Left ventricle myocardium superior (tissue), 1 donor: ENCODE measurements around the gene GAMT. TPM values are rescaled to one million over a fixed set of nuclear protein-coding genes. Genes with fewer than 3 reads are reported as not detected.

ENCODE experiments used
- ATAC-seq: fragments of 200-7000 bp; cut with Tn5 transposase; one replicate; pipeline ENCODE4 v1.9.1; 2020; ENCODE audit warnings: mild to moderate bottlenecking, moderate library complexity
- DNase-seq: peaks from one replicate; pipeline ENCODE4 v3.0.0-alpha.2; 2020
- intact Hi-C: fragments of 100-400 bp; cut with micrococcal nuclease; formaldehyde crosslinking; loops from one replicate; pipeline ENCODE4 v1.11.0; 2022
- total RNA-seq: library from RNA; stranded (reverse); fragmentation: NEBNext Ultra II Directional; extraction: Animal tissue kit (Norgen Biotek cat#: 25700); gene quantifications from one replicate; pipeline ENCODE4 v1.2.1, GENCODE V29; 2021
- donor health status: DM: no; HTN: yes; CAD: no; lungs with severe emphysema.

The GAMT gene
- total RNA-seq, 1 donor from 2014 or later, result 92.5 TPM

GRCh38 chr19:1435378-1435989 lies 34.1 kb upstream of the GAMT start:
- intact Hi-C loops, result no loop called here
- no peak for DNase-seq

GRCh38 chr19:1434577-1435060 lies 33.3 kb upstream of the GAMT start:
- DNase-seq (no peak), ATAC-seq (no peak)
- intact Hi-C loops, result no loop called here

More at GRCh38 chr19:1435378-1435989, 34.1 kb upstream of the GAMT start:
- ATAC-seq, result no peak

- intact Hi-C loops, result no loop called here
- no peak for DNase-seq
- ATAC-seq, result no peak
These were observed 32.7 kb upstream of the GAMT start for GRCh38 chr19:1434040-1434366.

DNA sequence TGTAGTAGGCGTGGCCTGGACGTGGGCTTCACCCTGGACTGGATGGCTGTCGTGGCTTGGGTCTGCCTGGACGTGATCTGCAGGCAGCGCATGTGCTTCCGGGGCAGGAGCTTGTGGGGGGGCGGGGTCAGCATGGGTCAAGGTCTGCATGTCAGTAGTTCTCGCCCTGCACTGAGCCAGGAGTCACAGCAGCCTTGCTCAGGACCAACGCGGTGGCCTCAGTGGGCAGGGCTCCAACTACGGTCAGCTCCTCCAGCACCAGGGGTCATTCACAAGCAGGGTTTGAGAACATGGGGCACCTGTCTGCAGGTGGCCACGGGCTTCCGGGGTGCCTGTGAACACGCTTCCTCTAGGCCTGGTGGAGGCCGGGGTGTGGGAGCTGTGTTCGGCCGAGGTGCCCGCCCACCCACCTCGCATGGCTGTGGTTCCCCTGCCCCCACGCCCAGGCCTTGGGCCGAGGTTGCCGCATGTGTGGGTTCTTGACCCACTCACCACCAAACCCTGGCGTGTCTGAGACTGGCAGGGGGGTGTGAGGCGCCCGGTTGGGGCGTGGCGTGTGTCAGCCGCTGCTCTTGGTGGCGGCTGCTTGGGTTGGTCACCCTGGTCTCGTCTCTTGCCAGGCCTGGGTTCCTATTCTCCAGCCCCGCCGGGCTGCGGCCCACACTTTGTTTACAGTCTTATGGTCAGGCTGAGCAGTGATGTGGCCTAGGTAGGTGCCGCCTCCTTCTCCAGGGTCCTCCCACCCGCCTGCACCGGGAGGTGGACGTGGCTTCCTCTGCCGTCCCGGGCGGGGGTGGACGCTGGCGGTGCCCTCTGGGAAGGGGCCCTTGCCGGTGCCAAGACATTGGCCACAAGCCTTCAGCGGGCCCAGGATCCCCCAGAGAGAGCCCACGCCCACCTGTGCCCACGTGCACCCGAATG lies 32.0 kb upstream of the GAMT start:
- DNase-seq (no peak), ATAC-seq (no peak)
- intact Hi-C loops, result no loop called here

GRCh38 chr19:1432507-1432887 lies 31.2 kb upstream of the GAMT start:
- intact Hi-C loops, result no loop called here
- ATAC-seq (no peak), DNase-seq (no peak)

GRCh38 chr19:1431759-1432506 lies 30.6 kb upstream of the GAMT start:
- no peak for ATAC-seq
- intact Hi-C loops, result no loop called here
- no peak for DNase-seq

DNA sequence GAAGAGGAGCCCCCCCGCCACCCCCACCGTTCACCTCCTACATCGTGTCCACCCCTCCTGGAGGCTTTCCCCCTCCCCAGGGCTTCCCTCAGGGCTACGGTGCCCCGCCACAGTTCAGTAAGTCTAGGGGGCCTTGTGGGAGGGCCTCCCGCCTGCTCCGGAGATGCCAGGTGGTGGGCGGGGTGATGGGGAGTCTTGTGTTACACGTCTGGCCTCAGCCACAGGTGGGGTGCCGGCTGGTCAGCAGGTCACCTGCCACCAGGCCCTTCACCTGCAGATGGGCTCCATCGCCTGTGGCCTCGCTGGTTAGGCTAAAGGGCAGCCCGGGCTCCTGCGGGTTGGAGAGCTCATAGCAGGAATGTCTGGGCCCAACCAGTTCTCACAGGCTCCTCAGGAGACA lies 28.9 kb upstream of the GAMT start:
- ATAC-seq (peak; percentile 1), DNase-seq (no peak)
- intact Hi-C loops, result no loop called here

DNA sequence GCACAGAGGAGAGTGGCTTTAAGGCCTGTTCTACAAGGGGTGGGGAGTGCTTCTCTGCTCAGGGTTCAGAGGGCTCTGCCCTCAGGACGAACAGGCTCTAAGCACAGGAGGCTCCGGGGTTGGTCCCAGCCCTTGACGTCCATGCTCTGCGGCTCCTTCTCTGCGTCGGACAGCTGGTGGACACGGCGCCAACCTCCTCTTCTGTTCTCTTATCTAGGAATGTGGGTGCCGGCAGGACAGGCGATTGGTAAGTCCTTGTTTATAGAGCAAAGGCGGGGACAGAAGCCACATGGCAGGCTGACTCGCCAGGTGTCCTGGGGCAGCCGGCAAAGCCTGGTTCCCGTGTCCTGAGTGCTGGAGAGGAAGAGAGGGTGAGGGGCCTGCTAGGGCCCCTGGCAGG lies 28.4 kb upstream of the GAMT start:
- intact Hi-C loops, result no loop called here
- peak; percentile 88 for ATAC-seq
- DNase-seq, result peak; percentile 78

- ATAC-seq (peak; percentile 33), DNase-seq (no peak)
- intact Hi-C loops, result no loop called here
These were observed 27.5 kb upstream of the GAMT start for GRCh38 chr19:1428738-1429391.

DNA sequence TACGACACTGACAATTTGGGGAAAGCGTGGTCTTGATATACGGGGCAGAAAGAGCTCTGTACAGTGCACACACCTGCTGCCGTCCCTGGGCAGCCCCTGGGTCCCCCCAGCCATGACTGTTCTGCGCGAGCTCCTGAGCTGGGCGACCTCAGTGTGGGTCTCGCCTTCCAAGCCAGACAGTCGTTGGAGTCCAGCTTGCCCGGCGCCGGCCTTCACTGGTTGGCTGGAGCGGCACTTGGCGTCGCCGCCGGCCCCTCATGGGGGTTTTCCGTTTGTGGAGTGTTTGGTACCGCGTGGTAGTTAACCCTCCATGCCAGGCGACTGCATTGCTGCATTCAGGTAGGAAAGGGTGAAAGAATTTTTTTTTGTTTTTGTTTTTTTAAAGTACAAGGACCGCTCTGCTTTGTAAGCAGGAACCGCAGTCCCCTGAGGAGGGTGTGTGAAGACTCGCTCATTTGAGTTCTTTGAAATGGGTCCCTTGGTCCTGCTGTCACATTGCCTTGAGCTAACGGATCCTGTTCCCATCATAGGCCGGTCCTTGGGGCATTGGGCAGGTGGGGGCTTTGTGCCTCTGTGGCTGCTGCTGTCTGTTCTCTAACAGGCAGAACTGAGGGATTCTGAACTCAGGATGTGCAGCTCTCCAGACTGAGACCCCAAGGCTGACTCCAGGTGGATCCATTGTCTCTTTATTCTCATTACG lies 26.0 kb upstream of the GAMT start:
- DNase-seq (no peak), ATAC-seq (no peak)
- intact Hi-C loops, result no loop called here

GRCh38 chr19:1426736-1427135 lies 25.4 kb upstream of the GAMT start:
- no peak for ATAC-seq
- intact Hi-C loops, result no loop called here

GRCh38 chr19:1425902-1426301 lies 24.6 kb upstream of the GAMT start:
- ATAC-seq (no peak), DNase-seq (no peak)
- intact Hi-C loops, result no loop called here

More at GRCh38 chr19:1426736-1427135, 25.4 kb upstream of the GAMT start:
- no peak for DNase-seq

GRCh38 chr19:1425102-1425837 lies 23.9 kb upstream of the GAMT start:
- ATAC-seq (no peak), DNase-seq (no peak)
- intact Hi-C loops, result no loop called here

- intact Hi-C loops, result no loop called here
- DNase-seq (no peak), ATAC-seq (no peak)
These were observed 23.0 kb upstream of the GAMT start for GRCh38 chr19:1424192-1424955.

DNA sequence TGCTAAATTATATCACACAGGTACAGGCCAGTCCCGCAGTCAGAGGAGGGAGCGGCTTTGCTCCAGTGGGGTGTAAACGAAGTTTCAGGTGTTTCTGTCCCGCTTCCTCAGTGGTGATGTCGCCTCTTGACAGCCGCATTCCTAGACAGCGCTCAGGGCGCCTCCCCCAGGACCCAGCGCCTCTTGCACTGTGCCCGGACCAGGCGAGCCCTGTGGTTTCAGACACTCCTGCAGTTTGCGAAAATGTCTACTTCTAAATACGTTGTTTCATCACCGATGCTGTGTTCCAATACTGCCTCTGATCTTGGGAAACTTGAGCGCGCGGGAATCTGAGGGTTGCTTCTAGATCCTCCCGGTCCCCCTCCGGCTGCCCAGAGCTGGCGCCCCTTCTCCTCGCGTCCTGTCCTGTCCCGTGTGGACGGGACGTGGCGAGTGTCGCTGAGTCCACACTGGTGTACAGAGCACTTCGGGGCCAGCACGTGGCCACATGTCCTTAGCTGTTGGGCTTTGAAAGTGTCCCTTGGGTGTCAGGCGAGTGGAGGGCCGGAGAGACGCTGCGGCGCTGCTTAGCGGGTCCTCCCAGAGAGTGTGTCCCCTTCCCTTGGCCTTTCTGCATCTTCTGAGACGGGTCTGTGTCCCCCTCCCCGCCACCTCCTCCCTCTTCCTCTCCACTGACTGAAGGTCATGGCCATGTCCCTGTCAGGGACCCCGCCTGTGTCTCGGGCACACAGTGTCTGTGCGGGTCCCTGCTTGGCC lies 22.3 kb upstream of the GAMT start:
- ATAC-seq (no peak), DNase-seq (no peak)
- intact Hi-C loops, result no loop called here

DNA sequence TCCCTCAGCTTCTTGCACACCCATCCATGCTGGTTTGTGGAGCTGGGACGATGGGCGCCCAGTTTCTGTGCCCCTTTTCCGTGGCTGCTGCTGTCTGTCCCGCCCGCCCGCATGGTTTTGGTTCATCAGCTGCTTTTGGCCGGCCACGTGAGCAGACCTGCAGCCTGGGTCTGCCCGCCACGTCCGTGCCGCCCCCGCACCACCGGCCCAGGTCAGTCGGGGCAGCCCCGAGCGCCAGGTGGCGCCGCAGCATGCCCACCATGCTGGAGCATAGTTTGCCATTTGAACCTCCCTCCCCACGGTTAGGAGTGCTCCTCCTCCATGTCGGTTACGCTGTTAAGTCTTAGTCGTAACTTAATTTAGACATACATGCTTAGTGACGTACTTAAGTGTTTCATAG lies 21.6 kb upstream of the GAMT start:
- no peak for ATAC-seq
- intact Hi-C loops, result no loop called here
- DNase-seq, result no peak

- intact Hi-C loops, result no loop called here
- ATAC-seq (no peak), DNase-seq (no peak)
These were observed 21.0 kb upstream of the GAMT start for GRCh38 chr19:1422360-1422759.
